Neural cell (in vitro differentiated cells): ENCODE data around the gene TMEM220. TPM values are rescaled to one million over a fixed set of nuclear protein-coding genes. Genes with fewer than 3 reads are reported as not detected.

Experiments used
- H2AFZ ChIP-seq: fragments of 200-600, 300-800 bp; sonication (generic), shearing (Covaris generic); 2 replicates; pipeline ENCODE4 v1.6.0; 2014; ENCODE audit warnings: low read depth, mild to moderate bottlenecking, antibody characterized with exemption, low read length, moderate library complexity
- H3F3A ChIP-seq: fragments of 200-600 bp; shearing (Covaris generic); 2 replicates; pipeline ENCODE4 v1.6.1; 2016; ENCODE audit warnings: mild to moderate bottlenecking, moderate library complexity, mixed read lengths, antibody characterized with exemption, low read length; ENCODE audit not compliant: insufficient read depth, poor library complexity, severe bottlenecking
- H3K27ac ChIP-seq: fragments of 200-600, 300-800 bp; sonication (generic), shearing (Covaris generic); 2 replicates; pipeline ENCODE4 v1.5.1; 2014; ENCODE audit warnings: mild to moderate bottlenecking, low read length, moderate library complexity
- H3K27me3 ChIP-seq: fragments of 300-800, 200-600 bp; sonication (generic), shearing (Covaris generic); 2 replicates; pipeline ENCODE4 v1.6.0; 2014; ENCODE audit warnings: mild to moderate bottlenecking, low read depth, low read length, moderate library complexity; ENCODE audit not compliant: insufficient read depth
- H3K36me3 ChIP-seq: fragments of 300-800, 200-600 bp; sonication (generic), shearing (Covaris generic); 2 replicates; pipeline ENCODE4 v1.5.1; 2014; ENCODE audit warnings: mild to moderate bottlenecking, antibody characterized with exemption, low read length, moderate library complexity; ENCODE audit not compliant: insufficient read depth
- H3K4me2 ChIP-seq: fragments of 300-800, 200-600 bp; sonication (generic), shearing (Covaris generic); 2 replicates; pipeline ENCODE4 v1.6.0; 2014; ENCODE audit warnings: mild to moderate bottlenecking, low read length
- H3K4me3 ChIP-seq: fragments of 300-800, 200-600 bp; sonication (generic), shearing (Covaris generic); 2 replicates; pipeline ENCODE4 v1.5.1; 2014; ENCODE audit warnings: mild to moderate bottlenecking, low read length, moderate library complexity
- H3K79me2 ChIP-seq: fragments of 200-600 bp; shearing (Covaris generic); replicated peaks from 2 replicates; pipeline ENCODE4 v1.6.0; 2014; ENCODE audit warnings: mild to moderate bottlenecking, low read length, moderate library complexity; ENCODE audit not compliant: insufficient read depth
- H3K9ac ChIP-seq: fragments of 300-800, 200-600 bp; sonication (generic), shearing (Covaris generic); 2 replicates; pipeline ENCODE4 v1.6.1; 2016; ENCODE audit warnings: mild to moderate bottlenecking, low read length, mixed read lengths
- H3K9me2 ChIP-seq: fragments of 200-600 bp; shearing (Covaris generic); 2 replicates; pipeline ENCODE4 v1.6.1; 2016; ENCODE audit warnings: mild to moderate bottlenecking, low read length, mixed read lengths; ENCODE audit not compliant: insufficient read depth
- H3K9me3 ChIP-seq: fragments of 200-600, 300-800 bp; sonication (generic), shearing (Covaris generic); 2 replicates; pipeline ENCODE4 v1.6.1; 2016; ENCODE audit warnings: mild to moderate bottlenecking, mixed run types, low read length, moderate library complexity, mixed read lengths
- H4K20me1 ChIP-seq: fragments of 200-600 bp; shearing (Covaris generic); 2 replicates; pipeline ENCODE4 v1.6.1; 2016; ENCODE audit warnings: mild to moderate bottlenecking, mixed run types; ENCODE audit not compliant: insufficient read depth
- EP300 ChIP-seq: fragments of 450-650 bp; conservative IDR thresholded peaks from 2 replicates; pipeline ENCODE4 v1.6.1; 2014; ENCODE audit warnings: antibody characterized with exemption, mild to moderate bottlenecking, moderate library complexity; ENCODE audit not compliant: poor library complexity, severe bottlenecking
- EZH2 ChIP-seq: fragments of 200-600, 300-800 bp; shearing (Covaris generic), sonication (generic); IDR thresholded peaks from 2 replicates; pipeline ENCODE4 v1.6.1; 2014; ENCODE audit warnings: antibody characterized with exemption, low read length, borderline replicate concordance, mild to moderate bottlenecking; ENCODE audit not compliant: insufficient read depth, poor library complexity, severe bottlenecking
- MXI1 ChIP-seq: fragments of 450-650 bp; conservative IDR thresholded peaks from 2 replicates; pipeline ENCODE4 v1.6.1; 2014; ENCODE audit warnings: antibody characterized with exemption, mild to moderate bottlenecking; ENCODE audit not compliant: poor library complexity, severe bottlenecking
- POLR2AphosphoS5 ChIP-seq: IDR thresholded peaks from 2 replicates; pipeline ENCODE4 v1.6.1; 2012
- RAD21 ChIP-seq: fragments of 450-650 bp; conservative IDR thresholded peaks from 2 replicates; pipeline ENCODE4 v1.6.1; 2014; ENCODE audit warnings: antibody characterized with exemption, mild to moderate bottlenecking, moderate library complexity
- SMC3 ChIP-seq: fragments of 450-650 bp; conservative IDR thresholded peaks from 2 replicates; pipeline ENCODE4 v1.6.1; 2014; ENCODE audit warnings: antibody characterized with exemption, mild to moderate bottlenecking, moderate library complexity; ENCODE audit not compliant: poor library complexity
- TAF1 ChIP-seq: IDR thresholded peaks from 2 replicates; pipeline ENCODE4 v1.6.1; 2012; ENCODE audit warnings: low read depth
- polyA plus RNA-seq: library from polyadenylated mRNA; depleted of rRNA; stranded (reverse); fragments of >200 nt; gene quantifications from 2 replicates; pipeline ENCODE4 v1.2.3, GENCODE V29; 2014
- TF ChIP-seq, protein P1 (sequence below): fragments of 450-650 bp; IDR thresholded peaks from 2 replicates; pipeline ENCODE4 v1.5.1; 2014; ENCODE audit warnings: antibody characterized with exemption, mild to moderate bottlenecking, moderate library complexity; ENCODE audit not compliant: poor library complexity, severe bottlenecking
- TF ChIP-seq, protein P2 (sequence below): IDR thresholded peaks from 2 replicates; pipeline ENCODE4 v1.6.1; 2012; ENCODE audit warnings: borderline replicate concordance

TMEM220 gene
- polyA plus RNA-seq, 1 donor from 2014 or later = not detected

DNA sequence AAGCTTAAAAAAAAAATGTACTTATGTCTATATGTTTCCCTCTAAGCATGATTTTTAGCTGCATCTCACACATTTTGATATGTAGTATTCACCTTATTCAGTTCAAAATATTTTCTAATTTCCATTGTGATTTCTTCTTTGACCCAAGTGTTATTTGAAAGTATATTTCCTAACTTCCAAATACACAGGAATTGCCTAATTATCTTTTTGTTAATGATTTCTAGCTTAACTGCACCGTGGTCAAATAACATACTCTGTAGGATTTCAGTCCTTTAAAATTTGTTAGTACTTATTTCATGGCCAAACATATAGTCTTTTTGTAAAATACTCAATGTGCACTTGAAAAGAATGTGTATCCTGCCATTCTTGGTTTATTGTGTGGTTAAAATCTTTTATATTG lies 11.3 kb downstream of the TMEM220 start:
- Histone ChIP-seq H3F3A (no peaks in the 10 kb centered on the region), H3K79me2 (no peaks in the 10 kb centered on the region), H4K20me1 (no peaks in the 10 kb centered on the region), H3K4me2 (no peak overlapping the region), H3K36me3 (no peaks in the 10 kb centered on the region), H3K27me3 (no peaks in the 10 kb centered on the region), H3K27ac (no peak overlapping the region), H3K9me2 (no peaks in the 10 kb centered on the region), H3K4me3 (no peak overlapping the region), H2AFZ (no peak overlapping the region), H3K9me3 (no peaks in the 10 kb centered on the region), H3K9ac (no peak overlapping the region)
- TF ChIP-seq, protein P1, sequence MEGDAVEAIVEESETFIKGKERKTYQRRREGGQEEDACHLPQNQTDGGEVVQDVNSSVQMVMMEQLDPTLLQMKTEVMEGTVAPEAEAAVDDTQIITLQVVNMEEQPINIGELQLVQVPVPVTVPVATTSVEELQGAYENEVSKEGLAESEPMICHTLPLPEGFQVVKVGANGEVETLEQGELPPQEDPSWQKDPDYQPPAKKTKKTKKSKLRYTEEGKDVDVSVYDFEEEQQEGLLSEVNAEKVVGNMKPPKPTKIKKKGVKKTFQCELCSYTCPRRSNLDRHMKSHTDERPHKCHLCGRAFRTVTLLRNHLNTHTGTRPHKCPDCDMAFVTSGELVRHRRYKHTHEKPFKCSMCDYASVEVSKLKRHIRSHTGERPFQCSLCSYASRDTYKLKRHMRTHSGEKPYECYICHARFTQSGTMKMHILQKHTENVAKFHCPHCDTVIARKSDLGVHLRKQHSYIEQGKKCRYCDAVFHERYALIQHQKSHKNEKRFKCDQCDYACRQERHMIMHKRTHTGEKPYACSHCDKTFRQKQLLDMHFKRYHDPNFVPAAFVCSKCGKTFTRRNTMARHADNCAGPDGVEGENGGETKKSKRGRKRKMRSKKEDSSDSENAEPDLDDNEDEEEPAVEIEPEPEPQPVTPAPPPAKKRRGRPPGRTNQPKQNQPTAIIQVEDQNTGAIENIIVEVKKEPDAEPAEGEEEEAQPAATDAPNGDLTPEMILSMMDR = no peak
- TF ChIP-seq MXI1 (no peak), EP300 (no peak), TAF1 (no peak), EZH2 (no peak)

DNA sequence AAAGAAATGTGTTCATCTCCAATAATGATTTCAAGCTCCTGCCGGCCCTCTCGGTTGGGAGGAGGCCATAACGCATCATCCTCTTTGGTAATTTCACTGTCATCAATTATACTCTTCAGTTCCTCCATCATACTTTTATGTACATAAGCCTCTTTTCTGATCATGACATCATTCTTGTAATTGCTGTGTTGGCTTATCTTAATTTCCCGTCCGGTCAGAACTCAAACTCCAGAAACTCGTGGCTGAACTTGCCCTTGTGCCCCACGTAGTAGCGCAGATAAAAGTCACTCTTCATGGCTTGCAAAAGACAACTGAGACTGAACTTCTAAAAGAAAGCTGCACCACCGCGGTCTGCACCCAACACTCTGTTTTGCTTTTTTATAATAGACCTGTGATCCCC lies 13.6 kb downstream of the TMEM220 start:
- no peak overlapping the region for H3K9ac ChIP-seq
- H3K79me2 ChIP-seq = no peaks in the 10 kb centered on the region
- H3F3A ChIP-seq = no peaks in the 10 kb centered on the region
- H3K27me3 ChIP-seq = no peaks in the 10 kb centered on the region
- no peaks in the 10 kb centered on the region for H3K9me2 ChIP-seq
- no peaks in the 10 kb centered on the region for H3K9me3 ChIP-seq
- H3K27ac ChIP-seq = no peak overlapping the region
- no peaks in the 10 kb centered on the region for H4K20me1 ChIP-seq
- TF ChIP-seq EP300 (no peak), MXI1 (no peak), POLR2AphosphoS5 (no peak)
- no peak overlapping the region for H3K4me3 ChIP-seq
- no peak overlapping the region for H2AFZ ChIP-seq
- peaks cover 5% of the 10 kb centered on the region for H3K36me3 ChIP-seq
- no peak overlapping the region for H3K4me2 ChIP-seq

DNA sequence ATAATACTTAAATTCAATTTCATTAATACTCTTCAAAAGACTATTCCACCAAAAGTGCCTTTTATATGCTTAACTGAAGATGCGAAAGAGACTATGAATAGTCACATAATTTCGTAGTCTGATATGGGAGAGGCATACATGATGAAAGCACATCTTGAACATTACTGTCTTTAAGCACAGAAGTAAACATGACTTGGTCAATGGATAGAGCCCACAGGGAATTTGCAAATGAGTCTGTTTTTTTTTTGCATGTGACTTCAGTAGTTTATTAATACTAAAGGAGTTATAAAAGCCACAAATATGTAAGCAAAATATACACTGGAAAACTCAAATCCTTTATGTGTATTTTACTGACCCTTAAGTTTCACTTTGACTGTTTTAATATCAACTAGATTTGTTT lies 16.5 kb downstream of the TMEM220 start:
- Histone ChIP-seq H3K27ac (no peak overlapping the region), H3K27me3 (no peaks in the 10 kb centered on the region), H3F3A (no peaks in the 10 kb centered on the region), H3K9me2 (no peaks in the 10 kb centered on the region), H3K9me3 (no peaks in the 10 kb centered on the region), H4K20me1 (no peaks in the 10 kb centered on the region), H3K79me2 (no peaks in the 10 kb centered on the region), H3K4me2 (no peak overlapping the region), H2AFZ (no peak overlapping the region), H3K36me3 (peaks cover 11% of the 10 kb centered on the region), H3K4me3 (no peak overlapping the region), H3K9ac (no peak overlapping the region)
- TF ChIP-seq, protein P2, sequence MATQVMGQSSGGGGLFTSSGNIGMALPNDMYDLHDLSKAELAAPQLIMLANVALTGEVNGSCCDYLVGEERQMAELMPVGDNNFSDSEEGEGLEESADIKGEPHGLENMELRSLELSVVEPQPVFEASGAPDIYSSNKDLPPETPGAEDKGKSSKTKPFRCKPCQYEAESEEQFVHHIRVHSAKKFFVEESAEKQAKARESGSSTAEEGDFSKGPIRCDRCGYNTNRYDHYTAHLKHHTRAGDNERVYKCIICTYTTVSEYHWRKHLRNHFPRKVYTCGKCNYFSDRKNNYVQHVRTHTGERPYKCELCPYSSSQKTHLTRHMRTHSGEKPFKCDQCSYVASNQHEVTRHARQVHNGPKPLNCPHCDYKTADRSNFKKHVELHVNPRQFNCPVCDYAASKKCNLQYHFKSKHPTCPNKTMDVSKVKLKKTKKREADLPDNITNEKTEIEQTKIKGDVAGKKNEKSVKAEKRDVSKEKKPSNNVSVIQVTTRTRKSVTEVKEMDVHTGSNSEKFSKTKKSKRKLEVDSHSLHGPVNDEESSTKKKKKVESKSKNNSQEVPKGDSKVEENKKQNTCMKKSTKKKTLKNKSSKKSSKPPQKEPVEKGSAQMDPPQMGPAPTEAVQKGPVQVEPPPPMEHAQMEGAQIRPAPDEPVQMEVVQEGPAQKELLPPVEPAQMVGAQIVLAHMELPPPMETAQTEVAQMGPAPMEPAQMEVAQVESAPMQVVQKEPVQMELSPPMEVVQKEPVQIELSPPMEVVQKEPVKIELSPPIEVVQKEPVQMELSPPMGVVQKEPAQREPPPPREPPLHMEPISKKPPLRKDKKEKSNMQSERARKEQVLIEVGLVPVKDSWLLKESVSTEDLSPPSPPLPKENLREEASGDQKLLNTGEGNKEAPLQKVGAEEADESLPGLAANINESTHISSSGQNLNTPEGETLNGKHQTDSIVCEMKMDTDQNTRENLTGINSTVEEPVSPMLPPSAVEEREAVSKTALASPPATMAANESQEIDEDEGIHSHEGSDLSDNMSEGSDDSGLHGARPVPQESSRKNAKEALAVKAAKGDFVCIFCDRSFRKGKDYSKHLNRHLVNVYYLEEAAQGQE = no peak
- TF ChIP-seq EZH2 (no peak), EP300 (no peak), MXI1 (no peak), SMC3 (no peak), RAD21 (no peak), TAF1 (no peak), POLR2AphosphoS5 (no peak)
- TF ChIP-seq, protein P1 = no peak
